ENCODE measurements around the gene JMJD7.
A peak's percentile ranks its signal among the peaks of the same experiment; 100 is the strongest.

JMJD7 gene

DNA sequence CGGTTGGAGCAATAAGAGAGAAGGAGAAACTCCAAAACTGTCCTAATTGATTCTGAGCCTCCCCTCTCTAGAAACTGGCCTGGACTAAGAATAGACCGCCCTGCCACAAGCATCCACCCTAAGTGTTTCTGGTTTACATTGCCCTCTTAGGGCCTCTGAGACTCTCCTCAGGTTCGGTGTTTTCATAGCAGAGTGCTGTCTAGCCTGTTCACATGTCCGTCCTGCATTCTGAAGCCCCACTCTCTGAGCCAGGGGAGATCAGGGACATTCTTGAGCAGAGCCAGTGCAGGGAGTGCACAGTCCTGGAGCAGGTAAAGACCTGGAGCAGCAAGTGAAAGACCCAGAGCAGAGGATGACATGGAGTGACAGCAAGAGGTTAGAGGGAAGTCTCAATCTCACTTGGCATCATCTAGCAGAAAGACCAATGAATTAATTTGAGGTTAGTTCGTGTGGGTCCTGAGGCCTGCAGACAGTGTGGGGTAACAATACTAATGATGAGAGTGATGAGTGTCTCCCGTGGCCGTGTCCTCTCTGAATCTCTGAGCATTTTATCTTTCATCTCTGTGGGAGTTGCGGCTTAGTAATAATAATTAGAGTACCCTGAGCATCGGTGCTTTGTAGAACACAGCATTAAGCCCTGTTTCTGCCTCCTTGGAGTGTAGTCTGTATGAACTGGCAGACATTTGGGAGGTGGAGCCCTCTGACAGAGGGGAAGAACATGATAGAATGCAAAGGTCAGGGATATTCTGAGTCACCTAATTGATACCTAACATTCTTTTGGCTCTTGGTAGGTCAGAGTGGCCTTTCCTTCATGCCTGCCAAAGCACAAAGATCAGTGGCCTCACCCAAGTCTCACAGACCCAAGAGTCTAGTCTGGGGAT lies 29.0 kb upstream of the JMJD7 start:
- peaks cover 0 to 2% (median 0%) of the 10 kb centered on the region in 5 experiments for H3K9me3 ChIP-seq (ENCODE audit: control extremely low read depth in 1 of 5, control insufficient read depth in 4 of 5, insufficient read depth in 2 of 5, low read depth in 1 of 5, low read length in 4 of 5)
- ChIA-PET POLR2A (no interaction called here), CTCF (interaction anchor here (3.0 to 9.0 kb wide), 3 partner anchors 12 to 22 kb away, joined by 19 to 139 read pairs (median 46); partner anchors contain the start of gene MAPKBP1)
- H3K36me3 ChIP-seq (ENCODE audit: control insufficient read depth in 4 of 4, insufficient read depth in 4 of 4, low read length in 3 of 4), result peaks cover 0 to 19% (median 8%) of the 10 kb centered on the region in 4 experiments
- H3K4me1 ChIP-seq (ENCODE audit: control extremely low read depth in 1 of 4, control insufficient read depth in 4 of 4, insufficient read depth in 4 of 4, low read length in 3 of 4), result peaks cover 4 to 28% (median 26%) of the 10 kb centered on the region in 4 experiments
- H3K27me3 ChIP-seq (replicated peaks in 2 of 5; ENCODE audit: control insufficient read depth in 4 of 5, insufficient read depth in 5 of 5, low read length in 4 of 5), result no peaks in the 10 kb centered on the region
- WGBS (ENCODE audit: insufficient coverage), result 96% methylated on average over 9 of the region's 9 CpGs
- H3K27ac ChIP-seq (ENCODE audit: insufficient read depth in 1 of 2, low read depth in 1 of 2, low read length in 2 of 2, poor library complexity in 1 of 2, severe bottlenecking in 2 of 2), result no peak overlapping the region
- DNase-seq, result no peak
- no peak overlapping the region for H3K4me3 ChIP-seq (ENCODE audit: control insufficient read depth in 1 of 7, extremely low read depth in 1 of 7, insufficient read depth in 4 of 7, low read depth in 2 of 7, low read length in 6 of 7)

DNA sequence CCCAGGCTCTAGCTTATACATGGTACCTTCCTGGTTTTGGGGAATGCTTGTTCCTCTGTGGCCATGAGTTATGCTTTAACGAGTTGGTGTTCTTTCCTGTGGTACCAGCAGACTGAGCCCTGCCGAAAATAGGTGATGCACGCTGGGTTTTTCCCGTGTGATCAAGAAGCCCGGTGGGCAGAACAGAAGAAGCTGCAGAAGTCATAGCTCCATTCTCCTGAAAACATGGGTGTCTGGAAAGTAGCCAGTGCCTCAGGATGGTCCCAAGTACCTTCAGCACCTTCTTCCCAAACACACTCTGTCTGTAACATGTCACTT lies 28.4 kb upstream of the JMJD7 start:
- H3K27ac ChIP-seq (ENCODE audit: insufficient read depth in 1 of 2, low read depth in 1 of 2, low read length in 2 of 2, poor library complexity in 1 of 2, severe bottlenecking in 2 of 2), result no peak overlapping the region
- H3K4me3 ChIP-seq (ENCODE audit: control insufficient read depth in 1 of 7, extremely low read depth in 1 of 7, insufficient read depth in 4 of 7, low read depth in 2 of 7, low read length in 6 of 7), result no peak overlapping the region
- no peak for DNase-seq
- CTCF ChIA-PET, result interaction anchor here (3.0 to 9.0 kb wide), 2 partner anchors 12 to 23 kb away, joined by 19 to 139 read pairs; partner anchors contain the start of gene MAPKBP1
- peaks cover 0 to 19% (median 8%) of the 10 kb centered on the region in 4 experiments for H3K36me3 ChIP-seq (ENCODE audit: control insufficient read depth in 4 of 4, insufficient read depth in 4 of 4, low read length in 3 of 4)
- H3K9me3 ChIP-seq (ENCODE audit: control extremely low read depth in 1 of 5, control insufficient read depth in 4 of 5, insufficient read depth in 2 of 5, low read depth in 1 of 5, low read length in 4 of 5), result peaks cover 0 to 2% (median 0%) of the 10 kb centered on the region in 5 experiments
- WGBS (ENCODE audit: insufficient coverage), result 100% methylated on average over 5 of the region's 5 CpGs
- POLR2A ChIA-PET, result no interaction called here
- H3K4me1 ChIP-seq (ENCODE audit: control extremely low read depth in 1 of 4, control insufficient read depth in 4 of 4, insufficient read depth in 4 of 4, low read length in 3 of 4), result peaks cover 4 to 29% (median 29%) of the 10 kb centered on the region in 4 experiments
- no peaks in the 10 kb centered on the region for H3K27me3 ChIP-seq (replicated peaks in 2 of 5; ENCODE audit: control insufficient read depth in 4 of 5, insufficient read depth in 5 of 5, low read length in 4 of 5)

GRCh38 chr15:41801185-41801584 lies 26.7 kb upstream of the JMJD7 start:
- Histone ChIP-seq H3K27me3 (replicated peaks in 2 of 5; ENCODE audit: control insufficient read depth in 4 of 5, insufficient read depth in 5 of 5, low read length in 4 of 5) (no peaks in the 10 kb centered on the region), H3K27ac (ENCODE audit: insufficient read depth in 1 of 2, low read depth in 1 of 2, low read length in 2 of 2, poor library complexity in 1 of 2, severe bottlenecking in 2 of 2) (no peak overlapping the region), H3K4me3 (ENCODE audit: control insufficient read depth in 1 of 7, extremely low read depth in 1 of 7, insufficient read depth in 4 of 7, low read depth in 2 of 7, low read length in 6 of 7) (no peak overlapping the region), H3K4me1 (ENCODE audit: control extremely low read depth in 1 of 4, control insufficient read depth in 4 of 4, insufficient read depth in 4 of 4, low read length in 3 of 4) (peaks cover 2 to 38% (median 34%) of the 10 kb centered on the region in 4 experiments), H3K36me3 (ENCODE audit: control insufficient read depth in 4 of 4, insufficient read depth in 4 of 4, low read length in 3 of 4) (peaks cover 0 to 19% (median 8%) of the 10 kb centered on the region in 4 experiments), H3K9me3 (ENCODE audit: control extremely low read depth in 1 of 5, control insufficient read depth in 4 of 5, insufficient read depth in 2 of 5, low read depth in 1 of 5, low read length in 4 of 5) (peaks cover 0 to 2% (median 0%) of the 10 kb centered on the region in 5 experiments)
- no peak for DNase-seq
- ChIA-PET CTCF (interaction anchor here (1.2 to 9.0 kb wide), 4 partner anchors 9 to 25 kb away, joined by 3 to 139 read pairs (median 17); partner anchors contain the start of gene MAPKBP1), POLR2A (no interaction called here)
- no CpG with 5 or more reads among the region's 3 CpGs for WGBS (ENCODE audit: insufficient coverage)

DNA sequence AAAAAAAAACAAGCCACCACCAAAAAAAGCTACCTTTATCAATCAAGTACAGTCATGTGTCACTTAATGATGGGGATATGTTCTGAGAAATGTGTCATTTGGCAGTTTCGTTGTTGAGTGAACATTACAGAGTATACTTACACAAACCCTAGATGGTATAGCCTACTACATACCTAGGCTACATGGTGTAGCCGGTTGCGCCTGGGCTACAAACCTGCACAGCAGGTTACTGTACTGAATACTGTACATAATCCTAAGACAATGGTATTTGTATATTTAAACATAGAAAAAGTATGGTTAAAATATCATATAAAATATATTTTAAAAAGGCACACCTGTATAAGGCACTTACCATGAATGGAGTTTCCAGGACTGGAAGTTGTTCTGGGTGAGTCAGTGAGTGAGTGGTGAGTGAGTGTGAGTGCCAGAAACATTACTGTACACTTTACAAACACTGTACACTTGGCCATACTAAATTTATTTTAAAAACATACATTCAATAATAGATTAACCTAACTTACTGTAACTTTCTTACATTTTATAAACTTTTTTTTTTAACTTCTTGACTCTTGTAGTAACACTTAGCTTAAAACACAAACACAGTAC lies 25.9 kb upstream of the JMJD7 start:
- no peak overlapping the region for H3K4me3 ChIP-seq (ENCODE audit: control insufficient read depth in 1 of 7, extremely low read depth in 1 of 7, insufficient read depth in 4 of 7, low read depth in 2 of 7, low read length in 6 of 7)
- H3K9me3 ChIP-seq (ENCODE audit: control extremely low read depth in 1 of 5, control insufficient read depth in 4 of 5, insufficient read depth in 2 of 5, low read depth in 1 of 5, low read length in 4 of 5), result peaks cover 0 to 2% (median 0%) of the 10 kb centered on the region in 5 experiments
- WGBS (ENCODE audit: insufficient coverage), result no CpG with 5 or more reads among the region's 3 CpGs
- H3K27ac ChIP-seq (ENCODE audit: insufficient read depth in 1 of 2, low read depth in 1 of 2, low read length in 2 of 2, poor library complexity in 1 of 2, severe bottlenecking in 2 of 2), result no peak overlapping the region
- POLR2A ChIA-PET, result interaction anchor here (0.6 kb wide), 1 partner anchor 51 kb away, joined by 3 read pairs; no protein-coding TSS in a partner anchor
- DNase-seq, result no peak
- H3K4me1 ChIP-seq (ENCODE audit: control extremely low read depth in 1 of 4, control insufficient read depth in 4 of 4, insufficient read depth in 4 of 4, low read length in 3 of 4), result peaks cover 0 to 37% (median 27%) of the 10 kb centered on the region in 4 experiments
- no peaks in the 10 kb centered on the region for H3K27me3 ChIP-seq (replicated peaks in 2 of 5; ENCODE audit: control insufficient read depth in 4 of 5, insufficient read depth in 5 of 5, low read length in 4 of 5)
- H3K36me3 ChIP-seq (ENCODE audit: control insufficient read depth in 4 of 4, insufficient read depth in 4 of 4, low read length in 3 of 4), result peaks cover 0 to 19% (median 8%) of the 10 kb centered on the region in 4 experiments
- CTCF ChIA-PET, result interaction anchor here (1.0 to 9.0 kb wide), 7 partner anchors 10 to 26 kb away, joined by 3 to 139 read pairs (median 4); partner anchors contain the start of gene MAPKBP1

DNA sequence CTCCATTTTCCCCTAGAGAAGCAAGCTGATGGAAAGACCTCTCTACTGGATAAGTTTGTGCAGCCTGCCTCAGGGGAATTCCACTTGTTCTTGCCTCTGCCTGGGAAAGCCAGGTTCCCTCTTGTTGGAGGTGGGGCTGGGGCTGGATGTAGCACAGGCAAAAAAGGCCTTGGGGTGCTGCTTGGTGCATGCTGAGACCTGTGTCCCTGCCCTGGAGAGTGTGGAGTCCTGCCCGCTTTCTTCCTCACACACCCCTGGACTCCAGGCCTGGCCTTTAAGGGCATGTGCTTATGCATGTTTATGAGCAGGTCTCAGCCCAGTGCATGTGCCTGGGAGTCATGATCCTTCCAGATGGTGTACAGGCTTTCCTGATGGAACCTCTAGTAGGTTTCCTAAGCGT lies 23.5 kb upstream of the JMJD7 start:
- H3K9me3 ChIP-seq (ENCODE audit: control extremely low read depth in 1 of 5, control insufficient read depth in 4 of 5, insufficient read depth in 2 of 5, low read depth in 1 of 5, low read length in 4 of 5), result peaks cover 0 to 2% (median 0%) of the 10 kb centered on the region in 5 experiments
- 100% methylated on average over 1 of the region's 2 CpGs for WGBS (ENCODE audit: insufficient coverage)
- ChIA-PET POLR2A (no interaction called here), CTCF (interaction anchor here (1.0 to 9.0 kb wide), 5 partner anchors 9 to 148 kb away, joined by 3 to 139 read pairs (median 4); partner anchors contain the start of gene MAPKBP1)
- no peaks in the 10 kb centered on the region for H3K27me3 ChIP-seq (replicated peaks in 2 of 5; ENCODE audit: control insufficient read depth in 4 of 5, insufficient read depth in 5 of 5, low read length in 4 of 5)
- peak overlapping the region; percentile 77 to 90 for H3K27ac ChIP-seq (ENCODE audit: insufficient read depth in 1 of 2, low read depth in 1 of 2, low read length in 2 of 2, poor library complexity in 1 of 2, severe bottlenecking in 2 of 2)
- no peak overlapping the region for H3K4me3 ChIP-seq (ENCODE audit: control insufficient read depth in 1 of 7, extremely low read depth in 1 of 7, insufficient read depth in 4 of 7, low read depth in 2 of 7, low read length in 6 of 7)
- peaks cover 0 to 17% (median 8%) of the 10 kb centered on the region in 4 experiments for H3K36me3 ChIP-seq (ENCODE audit: control insufficient read depth in 4 of 4, insufficient read depth in 4 of 4, low read length in 3 of 4)
- H3K4me1 ChIP-seq (ENCODE audit: control extremely low read depth in 1 of 4, control insufficient read depth in 4 of 4, insufficient read depth in 4 of 4, low read length in 3 of 4), result peaks cover 0 to 33% (median 25%) of the 10 kb centered on the region in 4 experiments
- DNase-seq, result no peak

GRCh38 chr15:41804916-41805666 lies 22.8 kb upstream of the JMJD7 start:
- CTCF ChIA-PET, result interaction anchor here (1.0 to 9.0 kb wide), 6 partner anchors 10 to 148 kb away, joined by 3 to 139 read pairs (median 4); partner anchors contain the start of gene MAPKBP1
- Histone ChIP-seq H3K9me3 (ENCODE audit: control extremely low read depth in 1 of 5, control insufficient read depth in 4 of 5, insufficient read depth in 2 of 5, low read depth in 1 of 5, low read length in 4 of 5) (peaks cover 0 to 2% (median 0%) of the 10 kb centered on the region in 5 experiments), H3K4me1 (ENCODE audit: control extremely low read depth in 1 of 4, control insufficient read depth in 4 of 4, insufficient read depth in 4 of 4, low read length in 3 of 4) (peaks cover 0 to 41% (median 32%) of the 10 kb centered on the region in 4 experiments), H3K27ac (ENCODE audit: insufficient read depth in 1 of 2, low read depth in 1 of 2, low read length in 2 of 2, poor library complexity in 1 of 2, severe bottlenecking in 2 of 2) (peak overlapping the region; percentile 77 to 90), H3K36me3 (ENCODE audit: control insufficient read depth in 4 of 4, insufficient read depth in 4 of 4, low read length in 3 of 4) (peaks cover 0 to 13% (median 6%) of the 10 kb centered on the region in 4 experiments), H3K27me3 (replicated peaks in 2 of 5; ENCODE audit: control insufficient read depth in 4 of 5, insufficient read depth in 5 of 5, low read length in 4 of 5) (no peaks in the 10 kb centered on the region), H3K4me3 (ENCODE audit: control insufficient read depth in 1 of 7, extremely low read depth in 1 of 7, insufficient read depth in 4 of 7, low read depth in 2 of 7, low read length in 6 of 7) (peak overlapping the region in 2 of 7 experiments; percentile 7 to 23)
- POLR2A ChIA-PET, result interaction anchor here (0.7 kb wide), 1 partner anchor 108 kb away, joined by 3 read pairs; no protein-coding TSS in a partner anchor
- peak in 2 of 3 donors; percentile 33 to 34 for DNase-seq
- WGBS (ENCODE audit: insufficient coverage), result 47% methylated on average over 7 of the region's 8 CpGs
